ENCODE data around the gene VSIR.

Gene VSIR

GRCh38 chr10:71782221-71782916, 9.0 kb upstream of the VSIR start:
- no peak for DNase-seq (ENCODE audit: low read depth, low spot score)

- no peak for DNase-seq (ENCODE audit: low read depth, low spot score)
These were observed 7.4 kb upstream of the VSIR start for GRCh38 chr10:71780719-71781118.

DNA sequence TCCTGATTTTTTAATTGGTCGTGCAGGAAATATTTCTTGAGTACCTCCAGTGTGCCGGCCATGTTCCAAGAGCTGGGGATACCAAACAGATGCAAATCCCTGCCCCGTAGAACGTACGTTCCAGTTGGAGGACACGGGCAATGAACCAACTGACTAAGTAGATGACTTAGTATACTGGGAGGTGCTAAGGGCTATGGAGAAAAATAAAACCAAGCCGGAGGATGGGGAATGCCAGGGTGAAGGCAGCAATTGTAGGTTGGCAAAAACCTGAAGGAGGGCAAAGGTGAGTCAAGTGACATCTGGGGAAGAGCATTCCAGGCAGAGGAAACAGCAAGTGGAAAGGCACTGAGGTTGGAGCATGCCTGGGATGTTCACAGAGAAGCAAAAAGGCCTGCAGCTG, 6.8 kb upstream of the VSIR start:
- DNase-seq (ENCODE audit: low read depth, low spot score): no peak

DNA sequence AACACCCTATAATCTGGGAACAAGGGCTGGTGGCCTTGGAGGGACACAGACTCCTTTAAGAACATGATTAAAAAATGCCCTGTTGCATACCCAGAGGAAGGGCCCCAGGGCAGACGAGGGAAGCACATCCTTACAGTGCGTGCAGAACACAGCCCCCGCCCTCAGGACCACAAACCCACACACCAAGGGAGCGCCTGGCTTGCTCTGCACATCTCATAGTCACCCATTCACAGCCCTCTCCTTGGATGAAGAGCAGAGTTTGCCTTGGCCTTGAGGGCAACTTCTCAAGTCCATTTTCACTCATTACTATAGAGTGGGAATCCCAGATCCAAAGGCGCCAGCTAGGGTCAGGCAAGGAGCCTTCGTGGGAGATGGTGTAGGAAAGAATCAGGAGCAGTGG, 6.3 kb upstream of the VSIR start:
- no peak for DNase-seq (ENCODE audit: low read depth, low spot score)

DNA sequence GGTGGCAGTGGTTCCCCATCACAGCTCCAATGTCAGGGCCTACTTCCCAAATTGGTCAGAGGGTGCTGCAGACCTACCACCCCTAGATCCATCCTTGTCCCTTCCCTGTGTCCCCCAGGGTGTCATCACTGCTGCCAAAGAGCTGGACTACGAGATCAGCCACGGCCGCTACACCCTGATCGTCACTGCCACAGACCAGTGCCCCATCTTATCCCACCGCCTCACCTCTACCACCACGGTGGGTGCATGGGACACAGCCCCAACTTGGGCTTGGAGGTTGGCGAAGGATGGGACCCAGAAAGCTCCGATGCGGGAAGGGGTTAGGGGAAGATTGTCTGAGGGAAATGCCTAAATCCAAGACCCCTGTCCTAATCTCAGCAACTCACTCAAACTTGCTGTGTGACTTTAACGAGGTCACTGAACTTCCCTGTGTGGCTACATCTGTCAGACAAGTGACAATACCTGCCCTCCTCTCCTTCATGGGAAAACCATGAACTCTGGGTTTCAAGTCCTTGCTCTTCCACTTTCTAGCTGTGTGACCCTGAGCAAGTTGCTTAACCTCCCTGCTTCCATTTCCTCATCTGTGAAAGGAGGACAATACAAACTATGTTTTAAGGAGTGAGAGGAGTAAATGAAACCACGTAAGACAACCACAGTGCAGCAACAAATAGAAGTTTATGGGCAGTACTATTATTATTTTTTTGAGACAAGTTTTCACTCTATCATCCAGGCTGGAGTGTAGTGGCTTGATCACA, 4.9 kb upstream of the VSIR start:
- DNase-seq (ENCODE audit: low read depth, low spot score): no peak

GRCh38 chr10:71777213-71777985, 4.1 kb upstream of the VSIR start:
- no peak for DNase-seq (ENCODE audit: low read depth, low spot score)

GRCh38 chr10:71776481-71776925, 3.2 kb upstream of the VSIR start:
- no peak for DNase-seq (ENCODE audit: low read depth, low spot score)

- DNase-seq (ENCODE audit: low read depth, low spot score): no peak
These were observed 1.8 kb upstream of the VSIR start for GRCh38 chr10:71774916-71775702.

- DNase-seq (ENCODE audit: low read depth, low spot score): no peak
These were observed 494 bp downstream of the VSIR start for GRCh38 chr10:71772832-71773220.

- no peak for DNase-seq (ENCODE audit: low read depth, low spot score)
These were observed 1.3 kb downstream of the VSIR start for GRCh38 chr10:71771821-71772617.

GRCh38 chr10:71771204-71771603, 2.1 kb downstream of the VSIR start:
- DNase-seq (ENCODE audit: low read depth, low spot score): no peak

- DNase-seq (ENCODE audit: low read depth, low spot score): no peak
These were observed 2.5 kb downstream of the VSIR start for GRCh38 chr10:71770789-71771188.

DNA sequence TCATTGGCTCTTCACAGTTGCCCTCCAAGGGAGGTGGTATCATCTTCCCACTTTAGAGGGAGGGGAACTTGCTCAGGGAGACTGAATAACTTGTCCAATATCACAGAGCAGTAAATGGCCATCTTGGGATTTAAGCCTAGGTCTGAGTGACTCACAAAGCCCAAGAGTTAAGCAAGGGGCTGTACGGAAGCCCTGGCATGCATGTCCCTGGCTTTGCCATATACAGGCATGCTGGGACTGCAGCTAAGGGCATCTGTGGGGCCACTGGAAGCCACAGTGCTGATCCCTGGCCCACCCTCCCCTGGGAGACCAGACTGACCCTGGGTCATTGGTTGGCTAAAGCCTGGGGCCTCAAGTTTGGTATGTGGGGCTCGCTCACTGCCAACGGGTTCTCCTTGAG, 3.1 kb downstream of the VSIR start:
- no peak for DNase-seq (ENCODE audit: low read depth, low spot score)

DNA sequence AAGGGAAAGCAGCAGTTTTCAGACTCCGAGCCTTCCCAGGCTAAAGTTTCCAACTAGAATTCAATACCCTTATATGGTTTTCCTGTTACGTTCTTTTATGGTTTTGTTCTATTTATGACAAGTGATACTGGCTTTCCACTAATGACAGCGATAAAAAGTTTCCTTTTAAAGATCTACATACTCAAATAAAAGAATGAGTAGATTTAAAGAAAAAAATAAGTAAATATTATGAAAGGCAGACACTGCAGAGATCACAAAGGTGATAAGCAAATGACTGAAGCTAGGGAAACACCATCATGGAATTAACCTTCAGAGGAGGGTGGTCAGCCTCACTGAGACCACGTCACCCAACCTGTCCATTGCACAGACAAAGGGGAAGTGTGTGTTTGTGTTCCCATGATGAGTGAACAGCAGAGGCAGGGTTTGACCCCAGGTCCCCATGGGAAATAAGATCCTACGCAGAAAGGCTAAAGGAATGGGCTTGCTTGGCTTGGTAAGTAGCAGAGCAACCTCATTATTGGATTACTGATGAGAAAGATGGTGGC, 4.0 kb downstream of the VSIR start:
- DNase-seq (ENCODE audit: low read depth, low spot score): no peak

DNA sequence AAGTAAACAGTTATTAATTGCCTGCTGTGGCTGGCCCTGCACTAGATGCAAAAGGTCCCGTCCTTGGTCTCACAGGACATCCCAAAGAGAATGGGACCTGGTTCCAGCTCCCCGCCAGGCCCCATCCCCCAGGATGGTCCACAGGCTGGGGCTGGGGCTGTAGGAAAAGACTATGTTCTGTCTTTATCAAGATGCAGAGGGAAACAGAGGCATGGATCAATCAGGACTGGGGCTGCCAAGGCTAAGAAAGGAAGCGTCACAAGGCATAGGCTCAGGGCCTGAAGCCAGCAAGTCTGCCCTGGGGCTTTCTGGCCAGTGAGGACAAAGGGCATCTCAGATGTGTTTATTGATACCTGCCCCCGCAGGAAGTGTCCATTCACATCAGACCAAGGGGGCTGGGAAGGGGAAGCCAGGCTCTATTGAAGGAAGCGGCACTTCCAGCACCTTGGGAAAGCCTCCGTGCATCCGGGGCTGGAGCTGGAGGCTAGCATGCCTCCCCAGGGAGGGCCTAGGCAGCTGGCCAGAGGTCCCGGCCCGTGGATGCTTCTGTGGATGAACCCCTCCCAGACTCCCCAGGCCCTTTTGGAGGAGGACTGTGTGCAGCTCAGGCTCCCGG, 5.8 kb downstream of the VSIR start:
- no peak for DNase-seq (ENCODE audit: low read depth, low spot score)

DNA sequence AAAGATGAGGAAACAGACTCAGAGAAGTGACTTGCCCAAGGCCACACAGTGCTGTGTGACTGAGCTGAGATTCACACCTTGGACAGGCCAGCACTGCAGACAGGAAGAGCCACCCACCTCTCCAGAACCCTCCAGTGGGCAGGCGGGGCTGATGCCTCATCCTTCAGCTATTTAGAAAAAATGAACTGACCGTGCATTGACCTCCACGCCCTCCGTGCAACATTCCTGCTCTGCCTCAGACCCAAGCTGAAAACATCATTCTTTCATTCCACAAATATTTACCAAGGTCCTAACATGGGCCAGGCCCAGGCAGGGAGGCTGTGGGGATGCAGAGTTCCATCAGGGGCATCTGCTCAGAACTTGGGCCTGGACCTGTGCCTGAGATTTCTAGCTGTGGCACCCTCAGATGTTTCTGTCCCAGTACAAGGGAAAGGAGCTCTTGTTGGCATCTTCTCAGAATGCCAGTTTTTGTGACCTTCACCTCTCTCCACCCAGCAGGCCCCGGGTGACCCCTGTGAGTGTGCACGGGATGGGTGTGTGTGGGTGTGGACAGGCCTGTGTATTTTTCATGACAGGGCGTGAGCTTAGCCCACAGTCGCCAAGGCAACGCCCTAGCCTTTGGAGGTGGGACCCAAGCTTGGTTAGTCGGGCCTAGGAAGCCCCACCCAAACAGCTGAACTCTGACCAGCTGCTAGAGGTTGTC, 6.5 kb downstream of the VSIR start:
- DNase-seq (ENCODE audit: low read depth, low spot score): no peak

GRCh38 chr10:71765906-71766716, 7.2 kb downstream of the VSIR start:
- no peak for DNase-seq (ENCODE audit: low read depth, low spot score)

GRCh38 chr10:71765176-71765904, 8.0 kb downstream of the VSIR start:
- DNase-seq (ENCODE audit: low read depth, low spot score): no peak
